ENCODE results near the gene TMEM151B.

GRCh38 chr6:44269178-44269920 is 901 bp upstream of the TMEM151B start:
- no peak for TF ChIP-seq CTCF (IDR thresholded peaks at IDR 0.05)
- TF ChIP-seq POLR2A (IDR thresholded peaks at IDR 0.05): no peak
